GM23338 (cell line): Measurements from ENCODE around the gene RUSC2.

Experiments used
- CTCF ChIP-seq, 2 experiments: fragments of 200-600 bp in 1 of 2; sonication (generic) in 1 of 2; conservative IDR thresholded peaks; 2 replicates each; pipeline versions ENCODE4 v1.5.1 to v1.6.1; 2016 to 2017; ENCODE audit warnings: antibody characterized with exemption in 2 of 2, low read depth in 2 of 2, mild to moderate bottlenecking in 2 of 2, moderate library complexity in 1 of 2
- REST ChIP-seq: IDR thresholded peaks from one replicate; pipeline ENCODE4 v1.6.1; 2018; ENCODE audit warnings: antibody characterized with exemption; ENCODE audit not compliant: unreplicated experiment

DNA sequence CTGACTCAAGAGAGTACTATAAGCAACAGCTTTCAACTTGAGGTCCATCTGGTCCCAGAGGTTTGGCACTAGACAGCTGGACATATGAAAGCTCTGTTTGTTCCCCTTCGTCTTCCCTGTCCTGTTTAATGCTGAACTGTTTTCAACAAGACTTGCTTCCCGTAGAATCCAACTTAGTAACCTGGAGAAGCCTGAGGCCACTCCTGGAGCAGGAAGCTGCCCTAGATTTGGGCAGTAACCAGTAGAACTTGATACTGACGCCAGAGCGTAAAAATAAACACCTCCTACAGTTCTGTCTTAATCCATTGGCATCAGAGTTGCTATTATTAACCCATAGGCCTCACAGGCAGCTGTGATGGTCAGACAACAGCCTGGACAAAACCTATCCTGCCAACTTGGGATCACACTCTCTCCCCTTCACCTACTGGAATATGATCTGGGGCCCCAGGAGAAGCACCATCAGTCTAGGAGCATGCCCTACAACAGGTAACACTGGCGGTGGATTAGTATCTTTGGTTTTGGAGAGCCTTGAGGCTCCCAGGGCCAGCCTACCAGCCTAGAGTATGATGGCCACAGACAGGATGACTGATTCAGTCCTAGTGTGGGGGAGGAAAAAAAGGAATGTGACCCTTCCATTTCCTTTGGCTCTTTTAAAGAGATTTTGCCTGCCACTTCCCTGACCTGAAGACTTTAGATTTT is 29.2 kb downstream of the RUSC2 start:
- TF ChIP-seq CTCF (conservative IDR thresholded peaks at IDR 0.05; ENCODE audit: low read depth in 2 of 2) = no peak
- no peak for TF ChIP-seq REST
